HEK293 (cell line): ENCODE data around the gene KANSL1L.

ENCODE experiments used
- CTCF ChIA-PET: fragments of 350-600 bp; formaldehyde crosslinking; extraction: SDS; loops from one replicate; lab custom pipeline; 2021; ENCODE audit warnings: antibody characterized with exemption; lab: Yijun Ruan, JAX
- POLR2A ChIA-PET: fragments of 300-600 bp; formaldehyde crosslinking; extraction: SDS; loops from one replicate; lab custom pipeline; 2020; ENCODE audit warnings: antibody characterized with exemption, inconsistent platforms; lab: Yijun Ruan, JAX
- H3K27ac ChIP-seq: fragments of 200-500 bp; sonication (Bioruptor generic); 2 replicates; pipeline ENCODE4 v1.5.1; 2014; ENCODE audit warnings: low read depth, low read length, control low read depth, inconsistent platforms; ENCODE audit errors: extremely low read depth
- H3K36me3 ChIP-seq, 2 experiments: fragments of 200-500 bp in 1 of 2; sonication (Bioruptor generic) in 1 of 2; 1 replicate in 1 of 2; 2 replicates in 1 of 2; pipeline ENCODE4 v1.5.1; 2014 to 2017; ENCODE audit warnings: inconsistent platforms in 2 of 2, low read length in 2 of 2; ENCODE audit not compliant: control insufficient read depth in 2 of 2, insufficient read depth in 1 of 2
- H3K4me1 ChIP-seq: fragments of 200-500 bp; sonication (Bioruptor generic); 2 replicates; pipeline ENCODE4 v1.5.1; 2014; ENCODE audit warnings: mild to moderate bottlenecking, low read length, inconsistent platforms; ENCODE audit not compliant: control insufficient read depth, insufficient read depth
- H3K4me3 ChIP-seq: 2 replicates; pipeline ENCODE4 v1.5.1; 2011; ENCODE audit warnings: low read depth, mild to moderate bottlenecking, control low read depth, low read length, moderate library complexity
- H3K9me3 ChIP-seq: fragments of 200-500 bp; sonication (Bioruptor generic); 2 replicates; pipeline ENCODE4 v1.5.1; 2014; ENCODE audit warnings: low read depth, low read length, inconsistent platforms; ENCODE audit not compliant: control insufficient read depth, insufficient read depth
- ELK4 ChIP-seq: IDR thresholded peaks from 2 replicates; pipeline ENCODE4 v1.6.1; 2011; ENCODE audit warnings: mild to moderate bottlenecking, low read depth, low read length, borderline replicate concordance
- FEZF1 ChIP-seq: fragments of 450-650 bp; formaldehyde crosslinking; IDR thresholded peaks from 2 replicates; pipeline ENCODE4 v1.5.1; 2016; ENCODE audit warnings: missing biosample characterization, missing genetic modification characterization
- SALL2 ChIP-seq: fragments of 450-650 bp; formaldehyde crosslinking; IDR thresholded peaks from 2 replicates; pipeline ENCODE4 v1.5.0; 2017; ENCODE audit warnings: missing biosample characterization, mild to moderate bottlenecking, missing genetic modification characterization, borderline replicate concordance
- SCRT1 ChIP-seq: fragments of 450-650 bp; formaldehyde crosslinking; IDR thresholded peaks from 2 replicates; pipeline ENCODE4 v1.5.1; 2016; ENCODE audit warnings: missing biosample characterization, missing genetic modification characterization, borderline replicate concordance
- SCRT2 ChIP-seq: fragments of 450-650 bp; formaldehyde crosslinking; IDR thresholded peaks from 2 replicates; pipeline ENCODE4 v1.5.1; 2016; ENCODE audit warnings: missing biosample characterization, missing genetic modification characterization
- ZBTB1 ChIP-seq: fragments of 450-650 bp; formaldehyde crosslinking; IDR thresholded peaks from 2 replicates; pipeline ENCODE4 v1.5.1; 2016; ENCODE audit warnings: missing biosample characterization, missing genetic modification characterization
- ZFP41 ChIP-seq: fragments of 450-650 bp; formaldehyde crosslinking; IDR thresholded peaks from 2 replicates; pipeline ENCODE4 v1.5.1; 2016; ENCODE audit warnings: missing biosample characterization, missing genetic modification characterization, borderline replicate concordance
- ZNF121 ChIP-seq: fragments of 450-650 bp; formaldehyde crosslinking; IDR thresholded peaks from 2 replicates; pipeline ENCODE4 v1.5.1; 2016; ENCODE audit warnings: missing biosample characterization, missing genetic modification characterization
- ZNF157 ChIP-seq: fragments of 450-650 bp; formaldehyde crosslinking; IDR thresholded peaks from 2 replicates; pipeline ENCODE4 v1.5.1; 2016; ENCODE audit warnings: missing biosample characterization, missing genetic modification characterization
- ZNF169 ChIP-seq: fragments of 450-650 bp; formaldehyde crosslinking; IDR thresholded peaks from 2 replicates; pipeline ENCODE4 v1.5.1; 2016; ENCODE audit warnings: missing biosample characterization, missing genetic modification characterization
- ZNF324 ChIP-seq: fragments of 450-650 bp; formaldehyde crosslinking; IDR thresholded peaks from 2 replicates; pipeline ENCODE4 v1.5.1; 2016; ENCODE audit warnings: missing biosample characterization, missing genetic modification characterization
- ZNF341 ChIP-seq: fragments of 450-650 bp; formaldehyde crosslinking; IDR thresholded peaks from 2 replicates; pipeline ENCODE4; 2016; ENCODE audit warnings: low read depth, missing biosample characterization, missing genetic modification characterization
- ZNF362 ChIP-seq: fragments of 450-650 bp; formaldehyde crosslinking; IDR thresholded peaks from 2 replicates; pipeline ENCODE4 v1.5.1; 2016; ENCODE audit warnings: missing biosample characterization, missing genetic modification characterization
- ZNF561 ChIP-seq: fragments of 450-650 bp; IDR thresholded peaks from 2 replicates; pipeline ENCODE4 v1.5.1; 2018; ENCODE audit warnings: missing biosample characterization, missing genetic modification characterization, borderline replicate concordance
- ZNF621 ChIP-seq: fragments of 450-650 bp; formaldehyde crosslinking; IDR thresholded peaks from 2 replicates; pipeline ENCODE4 v1.5.1; 2017; ENCODE audit warnings: missing biosample characterization, missing genetic modification characterization
- ZNF654 ChIP-seq: fragments of 450-650 bp; formaldehyde crosslinking; IDR thresholded peaks from 2 replicates; pipeline ENCODE4 v1.5.1; 2016; ENCODE audit warnings: low read depth, missing biosample characterization, missing genetic modification characterization
- ZNF677 ChIP-seq: fragments of 450-650 bp; IDR thresholded peaks from 2 replicates; pipeline ENCODE4 v1.5.0; 2018; ENCODE audit warnings: missing biosample characterization, mild to moderate bottlenecking, missing genetic modification characterization, moderate library complexity
- ZNF692 ChIP-seq: fragments of 450-650 bp; formaldehyde crosslinking; IDR thresholded peaks from 2 replicates; pipeline ENCODE4 v1.5.1; 2016; ENCODE audit warnings: missing biosample characterization, missing genetic modification characterization
- ZNF747 ChIP-seq: fragments of 450-650 bp; formaldehyde crosslinking; IDR thresholded peaks from 2 replicates; pipeline ENCODE4 v1.5.1; 2016; ENCODE audit warnings: missing biosample characterization, missing genetic modification characterization
- ZNF776 ChIP-seq: fragments of 450-650 bp; formaldehyde crosslinking; IDR thresholded peaks from 2 replicates; pipeline ENCODE4 v1.5.0; 2017; ENCODE audit warnings: missing biosample characterization, missing genetic modification characterization, borderline replicate concordance
- ZNF777 ChIP-seq: fragments of 450-650 bp; formaldehyde crosslinking; IDR thresholded peaks from 2 replicates; pipeline ENCODE4 v1.5.1; 2017; ENCODE audit warnings: missing biosample characterization, missing genetic modification characterization, borderline replicate concordance
- ZNF785 ChIP-seq: fragments of 450-650 bp; formaldehyde crosslinking; IDR thresholded peaks from 2 replicates; pipeline ENCODE4 v1.5.1; 2016; ENCODE audit warnings: missing biosample characterization, missing genetic modification characterization
- TF ChIP-seq, protein P1 (sequence below): fragments of 450-650 bp; formaldehyde crosslinking; IDR thresholded peaks from 2 replicates; pipeline ENCODE4 v1.5.1; 2016; ENCODE audit warnings: missing biosample characterization, missing genetic modification characterization
- TF ChIP-seq, protein P2 (sequence below): fragments of 450-650 bp; formaldehyde crosslinking; conservative IDR thresholded peaks from 2 replicates; pipeline ENCODE4 v1.5.1; 2016; ENCODE audit warnings: low read depth, missing biosample characterization, missing genetic modification characterization

KANSL1L gene

GRCh38 chr2:210195101-210195852 is 24.1 kb upstream of the KANSL1L start:
- ChIA-PET POLR2A (no interaction called here), CTCF (interaction anchor here (0.6 to 2.6 kb wide), 27 partner anchors 9 to 1450 kb away, joined by 3 to 44 read pairs (median 3); no protein-coding TSS in a partner anchor)
- Histone ChIP-seq H3K9me3 (no peaks in the 10 kb centered on the region), H3K27ac (no peak overlapping the region), H3K4me1 (no peaks in the 10 kb centered on the region), H3K36me3 (no peaks in the 10 kb centered on the region), H3K4me3 (no peak overlapping the region)
- TF ChIP-seq ZNF561, result no peak
- TF ChIP-seq, protein P1, sequence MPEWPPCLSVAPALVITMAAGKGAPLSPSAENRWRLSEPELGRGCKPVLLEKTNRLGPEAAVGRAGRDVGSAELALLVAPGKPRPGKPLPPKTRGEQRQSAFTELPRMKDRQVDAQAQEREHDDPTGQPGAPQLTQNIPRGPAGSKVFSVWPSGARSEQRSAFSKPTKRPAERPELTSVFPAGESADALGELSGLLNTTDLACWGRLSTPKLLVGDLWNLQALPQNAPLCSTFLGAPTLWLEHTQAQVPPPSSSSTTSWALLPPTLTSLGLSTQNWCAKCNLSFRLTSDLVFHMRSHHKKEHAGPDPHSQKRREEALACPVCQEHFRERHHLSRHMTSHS (tag by site-specific recombination), result no peak
- TF ChIP-seq ZBTB1, result no peak
- no peak for TF ChIP-seq ZNF121 (tag by site-specific recombination)
- no peak for TF ChIP-seq ZNF324 (tag by site-specific recombination)
- TF ChIP-seq ZNF777 (tag by site-specific recombination), result no peak
- TF ChIP-seq FEZF1 (tag by site-specific recombination), result no peak
- no peak for TF ChIP-seq ZFP41 (tag by site-specific recombination)
- peak; percentile 97 for TF ChIP-seq SCRT2
- TF ChIP-seq ZNF654 (tag by site-specific recombination), result peak; percentile 79
- peak; percentile 86 for TF ChIP-seq SCRT1 (tag by site-specific recombination)
- no peak for TF ChIP-seq ZNF362 (tag by site-specific recombination)
- TF ChIP-seq, protein P2, sequence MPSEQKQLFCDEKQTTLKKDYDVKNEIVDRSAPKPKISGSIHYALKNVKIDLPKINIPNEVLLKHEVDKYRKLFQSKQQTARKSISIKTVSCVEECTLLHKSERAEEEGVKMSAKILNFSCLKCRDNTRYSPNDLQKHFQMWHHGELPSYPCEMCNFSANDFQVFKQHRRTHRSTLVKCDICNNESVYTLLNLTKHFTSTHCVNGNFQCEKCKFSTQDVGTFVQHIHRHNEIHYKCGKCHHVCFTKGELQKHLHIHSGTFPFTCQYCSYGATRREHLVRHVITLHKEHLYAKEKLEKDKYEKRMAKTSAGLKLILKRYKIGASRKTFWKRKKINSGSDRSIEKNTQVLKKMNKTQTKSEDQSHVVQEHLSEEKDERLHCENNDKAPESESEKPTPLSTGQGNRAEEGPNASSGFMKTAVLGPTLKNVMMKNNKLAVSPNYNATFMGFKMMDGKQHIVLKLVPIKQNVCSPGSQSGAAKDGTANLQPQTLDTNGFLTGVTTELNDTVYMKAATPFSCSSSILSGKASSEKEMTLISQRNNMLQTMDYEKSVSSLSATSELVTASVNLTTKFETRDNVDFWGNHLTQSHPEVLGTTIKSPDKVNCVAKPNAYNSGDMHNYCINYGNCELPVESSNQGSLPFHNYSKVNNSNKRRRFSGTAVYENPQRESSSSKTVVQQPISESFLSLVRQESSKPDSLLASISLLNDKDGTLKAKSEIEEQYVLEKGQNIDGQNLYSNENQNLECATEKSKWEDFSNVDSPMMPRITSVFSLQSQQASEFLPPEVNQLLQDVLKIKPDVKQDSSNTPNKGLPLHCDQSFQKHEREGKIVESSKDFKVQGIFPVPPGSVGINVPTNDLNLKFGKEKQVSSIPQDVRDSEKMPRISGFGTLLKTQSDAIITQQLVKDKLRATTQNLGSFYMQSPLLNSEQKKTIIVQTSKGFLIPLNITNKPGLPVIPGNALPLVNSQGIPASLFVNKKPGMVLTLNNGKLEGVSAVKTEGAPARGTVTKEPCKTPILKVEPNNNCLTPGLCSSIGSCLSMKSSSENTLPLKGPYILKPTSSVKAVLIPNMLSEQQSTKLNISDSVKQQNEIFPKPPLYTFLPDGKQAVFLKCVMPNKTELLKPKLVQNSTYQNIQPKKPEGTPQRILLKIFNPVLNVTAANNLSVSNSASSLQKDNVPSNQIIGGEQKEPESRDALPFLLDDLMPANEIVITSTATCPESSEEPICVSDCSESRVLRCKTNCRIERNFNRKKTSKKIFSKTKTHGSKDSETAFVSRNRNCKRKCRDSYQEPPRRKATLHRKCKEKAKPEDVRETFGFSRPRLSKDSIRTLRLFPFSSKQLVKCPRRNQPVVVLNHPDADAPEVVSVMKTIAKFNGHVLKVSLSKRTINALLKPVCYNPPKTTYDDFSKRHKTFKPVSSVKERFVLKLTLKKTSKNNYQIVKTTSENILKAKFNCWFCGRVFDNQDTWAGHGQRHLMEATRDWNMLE (tag by site-specific recombination), result no peak
- no peak for TF ChIP-seq ELK4
- TF ChIP-seq SALL2 (tag by site-specific recombination), result no peak
- TF ChIP-seq ZNF677 (tag by site-specific recombination), result no peak
- TF ChIP-seq ZNF747 (tag by site-specific recombination), result no peak
- TF ChIP-seq ZNF692 (tag by site-specific recombination), result no peak
- TF ChIP-seq ZNF341 (tag by site-specific recombination), result no peak
- no peak for TF ChIP-seq ZNF621 (tag by site-specific recombination)
- TF ChIP-seq ZNF776 (tag by site-specific recombination), result no peak
- no peak for TF ChIP-seq ZNF169
- TF ChIP-seq ZNF157 (tag by site-specific recombination), result no peak
- TF ChIP-seq ZNF785 (tag by site-specific recombination), result no peak
- TF ChIP-seq, all 188 proteins: peak for 3
